NCI-H345 treated with DMSO at 0.1 percent for 48 hours (cell line): ENCODE measurements around the gene PRKD2.

ENCODE experiments used
- DNase-seq: peaks from one replicate; lab custom pipeline; 2025; ENCODE audit not compliant: unreplicated experiment; lab: John Stamatoyannopoulos, UW

Gene PRKD2

DNA sequence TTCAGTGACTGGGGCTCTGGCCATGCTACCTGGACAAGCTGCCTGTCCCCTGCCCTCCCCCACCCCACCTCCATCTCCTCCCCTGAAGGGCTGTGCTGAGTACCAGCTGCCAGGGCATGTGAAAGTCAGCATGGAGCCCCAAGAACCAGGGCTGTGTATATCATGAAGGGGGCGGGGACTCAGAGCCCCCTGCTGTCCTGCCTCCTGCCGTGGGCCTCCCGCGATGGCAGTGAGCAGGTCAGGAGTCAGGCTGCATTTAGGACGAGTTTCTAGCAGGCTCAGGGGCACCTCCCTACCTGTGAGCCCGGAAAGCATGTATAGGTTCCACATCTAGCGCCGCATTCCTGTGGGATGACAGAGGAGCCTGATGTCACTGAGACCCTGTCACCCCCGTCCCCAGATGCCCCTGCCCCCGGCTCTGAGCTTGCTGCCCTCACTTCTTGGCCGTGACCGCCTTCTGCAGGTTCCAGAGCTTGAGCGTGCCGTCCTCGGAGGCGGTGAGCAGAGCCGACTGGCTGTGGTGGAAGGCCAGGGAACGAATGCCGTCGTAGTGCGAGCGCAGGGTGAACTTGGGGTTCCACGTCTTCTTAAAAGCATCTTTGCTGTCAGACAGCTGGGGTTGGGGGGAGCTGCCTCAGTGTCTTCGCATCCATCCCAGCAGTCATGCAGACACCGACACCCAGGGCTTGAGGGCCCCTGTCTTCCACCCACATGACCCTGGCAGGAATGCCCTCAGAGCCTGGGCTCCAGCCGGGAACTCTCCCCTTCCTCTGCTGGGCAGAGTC lies 8.3 kb upstream of the PRKD2 start:
- no peak for DNase-seq

DNA sequence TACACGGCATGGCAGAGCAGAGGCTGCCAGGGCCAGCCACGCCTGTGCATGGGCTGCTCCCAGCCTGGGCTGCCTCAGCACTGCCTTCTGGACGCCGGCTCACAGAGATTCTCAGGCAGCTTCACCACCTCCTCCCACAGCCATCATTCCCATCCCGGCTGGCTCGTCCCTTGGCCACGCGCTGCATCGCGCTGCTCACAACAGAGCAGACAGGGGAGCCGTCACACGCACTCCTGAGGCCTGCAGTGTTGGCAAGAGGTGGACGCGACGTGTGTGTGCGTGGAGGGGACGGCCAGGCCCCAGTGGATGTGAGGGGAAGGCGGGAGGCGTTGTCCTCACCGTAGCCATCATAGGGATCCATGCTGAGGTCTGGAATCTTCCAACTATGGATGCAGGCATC lies 7.6 kb upstream of the PRKD2 start:
- DNase-seq, result no peak

DNA sequence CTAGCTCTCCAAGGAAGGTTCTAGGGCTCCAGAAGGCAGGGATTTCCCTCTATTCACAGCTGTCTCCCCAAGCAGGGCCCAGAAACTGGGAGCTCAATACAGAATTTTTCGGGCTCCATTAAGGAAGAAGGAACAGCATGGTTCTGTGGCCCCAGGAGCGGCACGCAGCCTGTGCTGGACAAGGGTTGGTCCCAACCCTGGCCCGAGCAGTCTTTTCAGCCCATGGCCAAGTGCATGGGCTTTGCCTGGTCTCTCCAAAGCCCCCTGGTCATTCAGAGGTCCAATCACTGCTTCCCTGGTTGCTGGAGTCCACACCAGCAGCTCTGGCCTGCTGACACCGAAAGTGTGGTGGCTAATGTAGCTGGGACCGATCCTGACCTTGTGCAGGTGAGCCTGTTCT lies 6.6 kb upstream of the PRKD2 start:
- DNase-seq, result no peak

DNA sequence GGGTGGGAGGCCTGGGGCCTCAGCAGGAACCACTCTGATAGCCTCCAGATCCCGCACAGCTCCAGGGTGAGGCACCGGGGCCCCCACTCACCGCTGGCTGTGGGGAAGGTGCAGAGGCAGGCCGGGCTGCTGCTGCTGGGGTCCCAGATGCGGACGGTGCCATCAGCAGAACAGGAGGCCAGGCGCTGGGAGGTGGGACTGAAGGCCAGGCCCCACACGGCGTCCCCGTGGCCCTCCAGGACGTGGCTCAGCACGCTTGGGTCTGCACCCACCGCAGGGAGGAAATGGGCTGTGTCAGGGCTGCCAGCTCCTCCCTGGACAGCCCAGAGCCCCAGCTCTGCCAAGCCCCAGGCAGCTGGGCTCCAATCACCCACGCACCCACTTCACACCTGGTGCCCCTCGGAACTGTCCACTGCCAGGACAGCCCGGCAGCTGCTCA lies 6.1 kb upstream of the PRKD2 start:
- no peak for DNase-seq

DNA sequence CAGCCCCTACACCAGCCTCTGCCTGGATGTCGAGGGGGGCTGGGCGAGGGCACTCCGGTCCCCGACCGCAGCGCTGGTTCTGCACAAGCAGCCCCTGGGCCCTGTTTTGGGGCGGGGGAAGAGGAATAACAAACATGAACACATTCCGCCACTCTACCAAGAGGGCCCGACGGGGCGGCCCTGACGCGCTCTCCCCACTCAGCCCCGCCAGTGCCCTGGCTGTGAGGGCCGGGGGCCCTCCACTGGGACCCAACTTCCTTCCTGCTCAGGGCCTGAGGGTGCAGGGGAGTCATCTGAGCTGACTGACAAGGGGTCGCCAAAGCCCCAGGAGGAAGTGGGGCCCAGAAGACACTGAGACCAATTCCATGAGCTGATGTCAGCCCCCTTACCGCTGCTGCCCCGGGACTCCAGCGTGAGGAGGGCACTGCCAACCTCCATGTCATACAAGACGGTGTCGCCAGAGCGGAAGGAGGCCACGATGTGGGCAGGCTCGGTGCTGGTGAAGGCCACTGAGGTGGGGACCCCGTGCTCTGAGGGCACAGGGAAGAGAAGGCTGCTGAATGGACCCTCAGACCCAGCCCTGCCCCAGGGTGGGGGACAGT lies 5.6 kb upstream of the PRKD2 start:
- DNase-seq, result no peak

DNA sequence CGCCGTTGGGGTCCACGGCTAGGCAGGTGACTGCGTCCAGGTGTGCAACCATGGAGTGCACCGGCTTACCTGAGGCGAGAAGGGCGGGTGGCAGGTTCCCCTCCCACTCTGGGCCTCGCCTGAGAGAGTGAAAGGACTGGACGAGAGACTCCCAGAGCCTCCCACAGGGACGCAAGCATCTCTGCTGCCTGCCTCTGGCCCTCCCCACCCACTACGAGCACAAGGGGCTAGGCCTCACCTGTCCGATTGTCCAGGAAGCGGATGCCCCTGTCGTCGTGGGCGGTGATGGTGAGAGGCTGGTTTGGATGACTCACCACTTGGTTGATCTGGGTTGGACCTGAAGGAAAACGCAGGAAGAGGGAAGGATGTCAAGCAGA lies 5.1 kb upstream of the PRKD2 start:
- no peak for DNase-seq

DNA sequence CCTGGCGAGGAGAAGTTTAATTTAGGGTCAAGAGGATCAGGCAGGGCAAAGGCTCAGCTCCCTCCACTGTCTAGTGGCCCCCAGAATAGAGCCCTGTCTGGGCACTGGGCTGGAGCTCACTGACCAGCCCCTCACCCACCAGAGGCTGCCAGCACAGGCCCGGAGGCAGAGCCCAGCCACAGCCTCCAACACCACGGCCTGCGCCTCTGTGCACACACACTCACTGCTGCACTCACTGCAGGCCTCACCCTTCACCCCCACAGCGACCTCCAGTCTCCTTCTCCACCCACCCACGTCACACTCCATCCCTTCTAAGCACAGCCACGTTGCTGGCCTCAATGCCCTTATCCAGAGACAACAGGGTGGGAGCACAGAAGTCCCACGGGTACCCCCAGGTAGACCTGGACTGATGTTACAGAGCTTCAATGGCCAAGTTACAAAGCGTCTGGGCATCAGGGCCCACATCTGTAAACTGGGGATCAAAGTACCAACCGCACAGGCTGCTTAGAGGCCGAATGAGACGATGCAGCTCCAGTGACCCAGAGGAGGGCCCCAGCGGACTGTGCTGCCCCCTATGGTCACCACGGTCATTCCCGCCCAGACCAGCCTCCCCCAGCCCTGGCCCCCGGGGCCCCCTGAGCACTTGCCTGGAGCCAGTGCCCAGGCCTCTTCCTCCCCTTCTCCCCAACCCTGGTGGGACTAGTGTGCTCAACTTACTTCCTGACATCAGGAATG lies 4.5 kb upstream of the PRKD2 start:
- DNase-seq, result no peak

DNA sequence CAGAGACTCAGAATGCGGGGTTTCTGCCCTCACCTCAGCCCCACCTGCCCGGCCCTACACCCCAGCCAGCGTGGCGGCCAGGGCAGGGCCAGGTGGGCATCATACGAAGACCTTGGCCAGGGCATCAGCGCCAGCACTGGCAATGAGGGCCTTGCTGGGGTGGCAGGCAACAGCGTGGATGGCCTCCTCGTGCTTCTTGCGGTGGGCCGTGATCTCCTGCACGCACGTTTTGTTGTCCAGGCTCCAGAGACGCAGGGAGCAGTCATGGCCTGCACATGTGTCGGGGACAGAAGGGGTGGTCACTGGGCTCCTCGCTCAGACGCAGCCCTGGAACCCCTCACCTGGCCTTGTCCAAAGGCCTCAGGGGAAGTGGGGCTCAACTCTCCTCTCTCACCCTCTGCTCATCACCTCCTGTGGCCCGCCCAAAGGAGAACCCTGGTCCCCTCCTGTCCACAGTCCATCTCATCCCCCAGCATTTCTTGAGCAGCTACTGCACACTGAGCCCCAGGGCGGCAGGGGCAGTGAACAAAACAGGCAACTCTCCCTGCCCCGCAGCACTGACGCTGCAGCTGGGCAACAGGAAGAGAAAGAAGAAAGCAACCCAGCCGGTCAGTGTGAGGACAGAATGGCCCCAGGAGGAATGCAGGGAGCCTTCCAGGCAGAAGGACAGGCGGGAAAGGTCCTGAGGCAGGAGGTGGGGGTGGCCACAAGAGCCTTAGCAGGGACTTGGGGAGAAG lies 3.8 kb upstream of the PRKD2 start:
- DNase-seq, result no peak

DNA sequence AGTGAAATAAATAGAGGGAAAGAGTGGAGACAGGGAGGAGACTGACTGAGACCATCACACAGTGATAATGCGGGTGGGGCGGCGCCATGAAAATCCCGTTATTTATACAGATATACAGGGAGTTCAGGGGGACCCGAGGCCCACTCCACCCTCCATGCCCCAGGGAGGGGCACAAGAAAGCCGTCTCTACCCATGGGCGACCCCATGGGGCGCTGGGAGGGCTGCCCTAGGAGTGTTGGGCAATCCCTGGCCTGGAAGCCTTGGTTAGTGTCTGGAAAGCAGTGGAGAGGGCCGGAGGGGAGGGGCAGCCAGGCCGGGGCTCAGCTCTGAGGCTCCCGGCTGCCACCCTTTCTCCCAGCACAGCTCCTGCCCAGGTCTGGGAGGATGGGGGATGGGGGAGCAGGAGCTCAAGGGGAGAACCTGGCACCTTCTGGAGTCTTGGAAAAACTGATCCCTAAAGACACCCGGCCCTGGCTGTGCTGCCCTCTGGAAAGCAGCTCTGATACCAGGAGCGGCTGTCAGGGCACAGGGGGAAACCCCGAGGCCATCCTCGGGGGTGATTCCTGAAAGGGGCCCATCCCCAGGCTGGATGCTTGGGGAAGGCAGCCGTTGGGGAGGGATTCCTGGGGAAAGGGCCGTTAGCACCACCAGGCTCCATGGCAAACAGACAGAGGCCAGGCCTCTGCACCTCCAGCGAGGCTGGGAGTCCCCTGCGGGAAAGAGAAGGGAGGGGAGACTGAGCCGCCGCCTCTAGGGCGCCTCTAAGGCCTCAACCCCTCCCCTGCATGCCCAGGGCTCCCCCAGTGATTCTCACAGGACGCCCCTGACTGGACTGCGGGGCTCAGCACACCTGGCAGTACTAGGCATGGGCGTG lies 3.0 kb upstream of the PRKD2 start:
- DNase-seq, result no peak

DNA sequence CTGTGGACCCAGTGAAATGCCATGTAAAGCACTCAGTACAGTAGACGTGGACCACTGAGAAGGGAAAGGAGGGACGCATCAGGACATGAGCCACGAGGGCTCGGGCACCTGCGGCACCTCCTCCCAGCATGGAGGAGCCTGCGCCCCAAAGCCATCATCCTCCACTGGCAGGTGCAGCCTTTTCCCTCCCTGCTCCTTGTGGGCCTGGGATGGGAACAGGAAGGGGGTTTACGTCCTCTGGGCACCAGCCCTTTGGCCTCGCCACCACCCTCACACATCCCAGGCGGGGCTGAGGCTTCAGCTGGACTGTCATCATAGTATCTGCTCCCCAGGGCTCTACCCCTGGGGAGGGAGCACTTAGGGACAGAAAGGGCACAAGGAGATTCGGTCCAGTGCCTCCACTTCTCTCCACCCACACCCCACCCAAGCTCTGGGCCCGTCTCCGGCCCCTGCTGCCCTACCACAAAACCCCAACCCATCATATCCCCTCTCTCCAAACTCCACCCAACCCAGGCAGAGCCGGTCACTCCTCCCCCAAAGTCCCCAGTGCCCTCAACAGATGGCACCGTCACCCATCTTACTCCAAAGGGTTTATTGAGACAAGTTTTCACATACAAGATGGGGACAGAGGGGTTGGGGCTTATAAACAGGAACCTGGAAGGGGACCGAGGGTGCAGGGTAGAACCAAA lies 2.2 kb upstream of the PRKD2 start:
- DNase-seq, result no peak

DNA sequence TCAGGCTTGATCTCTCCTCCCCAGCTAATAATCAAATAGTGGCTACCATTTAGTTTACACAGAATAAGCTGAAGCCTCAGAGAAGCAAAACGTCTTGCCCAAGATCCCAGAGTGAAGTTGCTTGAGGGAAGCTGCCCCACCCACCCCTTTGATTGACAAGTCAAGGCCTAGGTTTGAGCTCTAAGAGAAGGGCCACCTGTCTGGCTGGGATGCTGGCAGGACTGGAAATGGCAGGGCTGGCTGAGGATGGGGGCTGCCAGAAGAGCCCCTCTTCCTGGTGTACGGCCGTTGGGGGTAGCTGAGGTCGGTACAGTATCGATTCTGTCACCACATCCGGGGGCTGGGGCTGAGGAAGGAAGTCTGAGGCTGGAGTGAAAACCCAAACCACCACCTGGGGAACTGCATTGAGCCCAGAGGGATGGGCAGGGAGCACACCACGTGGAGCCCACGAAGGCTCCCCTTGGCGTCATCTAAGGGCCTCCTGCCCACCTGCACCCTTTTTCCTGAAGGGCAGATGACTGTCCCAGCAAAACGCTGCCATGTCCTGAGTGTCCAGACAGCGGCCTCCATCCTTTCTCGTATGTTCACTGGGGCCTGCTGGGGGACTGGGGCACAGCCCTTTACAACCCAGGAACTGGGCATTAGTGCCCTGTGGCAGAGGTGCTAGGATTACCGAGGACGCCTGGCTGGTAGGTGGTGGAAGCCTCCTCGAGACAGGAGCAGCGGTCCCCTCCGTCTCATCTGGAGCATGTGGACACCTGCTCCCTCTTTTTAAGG lies 1.4 kb upstream of the PRKD2 start:
- no peak for DNase-seq

DNA sequence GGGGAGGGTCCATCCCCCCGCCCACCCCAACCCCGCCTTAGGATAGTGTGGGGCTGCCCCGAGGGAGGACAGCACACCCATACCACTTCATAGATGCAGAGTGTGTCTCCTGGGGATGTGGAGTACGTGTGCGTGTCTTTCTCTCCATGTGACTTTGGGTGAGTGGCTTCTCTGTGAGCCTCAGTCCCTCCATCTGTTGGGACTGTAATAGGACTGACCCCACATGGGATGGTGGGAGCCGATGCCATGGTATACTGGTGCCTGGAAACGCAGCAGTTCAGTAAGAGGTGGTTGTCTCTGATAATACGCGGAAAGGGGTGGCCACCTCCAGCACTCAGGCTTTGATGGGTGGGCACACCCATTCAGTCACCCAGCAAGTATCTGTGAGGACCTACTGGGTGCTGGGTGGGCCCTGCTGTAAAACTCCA lies 816 bp upstream of the PRKD2 start:
- DNase-seq, result no peak

DNA sequence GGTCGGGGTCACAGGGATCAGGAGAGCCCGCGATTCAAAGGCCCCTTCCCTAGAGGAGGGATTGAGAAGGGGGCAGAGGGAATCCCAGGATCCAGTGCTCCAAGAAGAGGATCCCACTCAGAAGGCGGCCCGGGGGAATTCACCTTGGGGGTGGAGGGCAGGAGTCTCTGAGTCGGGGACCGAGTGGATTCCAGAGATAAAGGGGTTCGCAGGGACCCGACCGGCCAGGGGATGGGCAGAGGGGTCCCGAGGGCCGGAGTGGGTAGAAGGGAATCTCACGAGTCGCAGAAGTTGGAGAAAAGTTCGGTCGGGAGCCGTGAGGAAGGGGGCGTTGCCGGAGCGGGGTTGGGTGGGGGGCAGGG lies 261 bp downstream of the PRKD2 start:
- no peak for DNase-seq

DNA sequence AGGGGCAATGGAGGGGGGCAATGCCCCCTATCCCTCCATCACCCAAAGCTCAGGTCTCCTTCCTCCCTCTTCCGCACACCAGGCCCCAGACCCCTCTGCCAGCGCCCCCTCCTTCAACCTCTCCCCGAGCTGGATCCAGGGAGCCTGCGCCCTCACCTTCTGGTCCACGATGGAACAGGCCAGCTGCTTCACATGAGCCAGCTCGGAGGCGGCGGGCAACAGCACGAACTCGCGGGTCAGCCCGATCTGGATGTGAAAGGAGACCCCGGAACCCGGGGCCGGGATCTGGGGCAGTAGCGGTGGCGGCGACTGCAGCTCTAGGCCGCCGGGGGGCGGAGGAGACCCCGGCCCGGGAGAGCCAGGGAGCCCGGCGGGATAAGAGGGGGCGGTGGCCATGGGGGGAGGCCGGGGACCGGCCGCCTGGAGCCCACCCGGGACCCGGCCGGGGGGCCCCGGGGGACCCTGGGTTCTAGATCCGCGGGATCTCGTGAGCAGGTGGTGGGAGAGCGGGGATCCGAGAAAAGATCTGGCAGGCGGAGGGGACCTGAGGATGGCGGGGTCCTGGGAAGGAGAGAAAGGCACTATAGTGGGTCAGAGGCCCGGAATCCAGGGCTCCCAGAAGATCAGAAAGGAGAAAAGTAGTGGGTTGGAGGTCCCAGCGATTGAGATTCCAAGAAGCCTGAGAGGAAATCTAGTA lies 791 bp downstream of the PRKD2 start:
- DNase-seq, result no peak

DNA sequence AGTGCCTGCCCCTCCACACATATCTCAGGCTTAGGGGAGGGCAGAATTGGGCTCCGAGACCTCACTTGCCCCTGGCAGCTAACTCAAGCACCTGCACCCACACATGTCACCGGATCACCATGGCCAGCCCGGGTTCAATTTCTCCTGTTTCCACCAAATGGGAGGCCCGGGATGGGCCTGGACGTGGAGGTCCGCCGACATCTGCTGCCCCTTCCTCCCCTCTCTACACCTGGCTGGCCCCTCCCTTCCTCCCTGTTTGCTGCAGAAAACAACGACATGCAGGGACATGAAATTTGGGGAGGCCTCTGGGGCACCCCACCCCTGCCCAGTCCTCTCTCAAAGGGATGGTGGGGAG lies 1.3 kb downstream of the PRKD2 start:
- no peak for DNase-seq

DNA sequence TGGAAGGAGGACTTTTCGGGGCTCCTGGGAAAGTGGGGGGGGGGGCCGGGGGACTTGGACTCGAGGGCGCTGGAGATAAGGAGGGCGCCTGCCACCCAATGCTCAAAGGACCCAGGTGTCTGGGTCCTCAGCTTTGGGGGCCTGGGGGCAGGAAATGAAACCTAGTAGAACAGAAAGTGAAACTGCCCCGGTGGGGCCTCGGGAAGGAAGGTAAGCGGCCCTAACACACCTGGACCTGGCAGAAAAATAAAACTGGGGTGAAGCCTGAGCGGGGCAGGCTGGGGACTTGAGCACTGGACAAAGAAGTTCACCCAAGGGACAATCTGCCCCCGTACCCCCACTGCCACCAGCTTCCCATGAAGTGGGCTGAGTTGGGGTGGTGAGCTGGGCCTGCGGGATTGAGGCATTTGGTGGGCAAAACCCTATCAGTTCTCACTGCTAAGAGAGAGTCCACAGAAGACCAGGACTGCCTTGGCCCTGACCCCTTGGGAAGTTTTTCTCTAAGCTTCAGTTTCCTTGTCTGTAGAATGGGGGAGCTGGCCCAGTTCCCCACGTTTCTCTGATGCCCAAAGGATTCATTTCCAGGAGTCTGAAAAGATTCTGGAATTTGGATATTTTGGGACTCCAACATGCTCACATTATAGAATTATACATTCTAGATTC lies 2.3 kb downstream of the PRKD2 start:
- DNase-seq, result no peak

DNA sequence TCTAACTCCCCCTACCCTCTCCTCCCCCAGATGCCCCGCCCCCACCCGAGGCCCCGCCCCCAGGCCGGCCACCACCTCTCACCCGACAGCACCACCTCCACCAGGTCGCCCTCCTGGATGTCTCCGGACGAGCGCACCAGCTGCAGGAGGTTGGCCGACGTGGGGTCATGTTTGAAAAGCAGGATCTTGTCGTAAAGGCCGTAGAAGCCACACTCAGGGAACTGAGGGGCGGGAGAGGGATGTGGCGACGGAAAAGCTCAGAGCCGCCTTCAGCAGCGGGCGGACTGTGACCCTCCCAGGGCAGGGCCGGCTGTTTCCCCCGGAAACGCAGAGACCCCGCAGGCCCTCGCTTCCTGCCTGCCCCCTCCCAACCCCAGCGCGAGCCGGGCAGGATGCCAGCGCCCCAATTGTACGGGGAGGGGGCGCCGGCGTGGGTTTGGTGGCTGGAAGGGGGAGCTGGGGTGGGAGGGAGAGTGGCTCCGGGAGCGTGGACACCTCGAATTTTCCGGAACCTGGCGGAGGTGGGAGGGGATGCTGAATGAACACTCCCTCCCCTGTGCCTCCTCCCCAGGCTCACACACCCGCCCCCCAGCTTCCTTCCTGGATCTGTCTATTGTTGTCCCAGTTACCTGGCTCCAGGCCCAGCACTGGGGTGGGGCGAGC lies 3.0 kb downstream of the PRKD2 start:
- peak; percentile 70 for DNase-seq
